K562 (cell line): Measurements from ENCODE around the gene FKBP2. TPM values are rescaled to one million over a fixed set of nuclear protein-coding genes. Genes with fewer than 3 reads are reported as not detected.

Experiments used
- RBBP5 ChIP-seq: fragments of 200-600 bp; sonication (generic); IDR thresholded peaks from 2 replicates; pipeline ENCODE4 v1.6.1; 2012; ENCODE audit warnings: borderline replicate concordance, mild to moderate bottlenecking, low read length, control low read depth, inconsistent platforms; ENCODE audit not compliant: insufficient read depth, poor library complexity, severe bottlenecking
- ZBTB40 ChIP-seq, 2 experiments: fragments of 450-650 bp in 1 of 2; sonication (generic) in 1 of 2; formaldehyde crosslinking in 1 of 2; IDR thresholded peaks; 2 replicates each; pipeline versions ENCODE4 v1.7.1 to v1.9.0; 2016 to 2022; ENCODE audit warnings: inconsistent platforms in 1 of 2, mild to moderate bottlenecking in 1 of 2, missing genetic modification reagents in 1 of 2
- ZSCAN29 ChIP-seq: fragments of 450-650 bp; IDR thresholded peaks from 2 replicates; pipeline ENCODE4 v1.6.1; 2017
- polyA plus RNA-seq, 8 experiments: library from polyadenylated mRNA; depleted of rRNA in 4 of 8; stranded (reverse) in 5 of 8; unstranded in 3 of 8; fragments of >200 nt; fragmentation: Nextera tagmentation in 2 of 8; fragmentation: Illumina TruSeq in 1 of 8; extraction: Ambion mirVana in 2 of 8; extraction: Trizol in 1 of 8; gene quantifications; 2 replicates each; pipeline versions ENCODE4 v1.2.1 to v1.2.3, GENCODE V29; 2011 to 2014; ENCODE audit warnings: inconsistent platforms in 1 of 8, missing spikeins in 1 of 8
- total RNA-seq, 7 experiments: library from RNA; depleted of rRNA in 6 of 7; stranded (reverse); fragments of >200 nt in 6 of 7; fragmentation: Illumina TruSeq in 2 of 7; extraction: Trizol in 2 of 7; gene quantifications; 2 replicates each; pipeline versions ENCODE4 v1.2.1 to v1.2.3, GENCODE V29; 2011 to 2021; ENCODE audit warnings: low replicate concordance in 1 of 7
- TF ChIP-seq, protein P1 (sequence below): fragments of 450-650 bp; IDR thresholded peaks from 2 replicates; pipeline ENCODE4 v1.6.1; 2018; ENCODE audit not compliant: partially characterized antibody
- TF ChIP-seq, protein P2 (sequence below): sonication (generic); IDR thresholded peaks from 2 replicates; pipeline ENCODE4 v1.6.1; 2016
- TF ChIP-seq, protein P3 (sequence below): sonication (generic); formaldehyde crosslinking; IDR thresholded peaks from 2 replicates; pipeline ENCODE4 v1.8.0; 2022; ENCODE audit warnings: mild to moderate bottlenecking, missing genetic modification reagents

Gene FKBP2
- total and polyA plus RNA-seq, 9 of the 15 experiments (the other 6 are each of a cell fraction or from before 2014, with no cell fraction given), result 3.5 to 151 (median 58.1) TPM

GRCh38 chr11:64241491-64242374, 838 bp downstream of the FKBP2 start (continued):
- TF ChIP-seq, protein P1, sequence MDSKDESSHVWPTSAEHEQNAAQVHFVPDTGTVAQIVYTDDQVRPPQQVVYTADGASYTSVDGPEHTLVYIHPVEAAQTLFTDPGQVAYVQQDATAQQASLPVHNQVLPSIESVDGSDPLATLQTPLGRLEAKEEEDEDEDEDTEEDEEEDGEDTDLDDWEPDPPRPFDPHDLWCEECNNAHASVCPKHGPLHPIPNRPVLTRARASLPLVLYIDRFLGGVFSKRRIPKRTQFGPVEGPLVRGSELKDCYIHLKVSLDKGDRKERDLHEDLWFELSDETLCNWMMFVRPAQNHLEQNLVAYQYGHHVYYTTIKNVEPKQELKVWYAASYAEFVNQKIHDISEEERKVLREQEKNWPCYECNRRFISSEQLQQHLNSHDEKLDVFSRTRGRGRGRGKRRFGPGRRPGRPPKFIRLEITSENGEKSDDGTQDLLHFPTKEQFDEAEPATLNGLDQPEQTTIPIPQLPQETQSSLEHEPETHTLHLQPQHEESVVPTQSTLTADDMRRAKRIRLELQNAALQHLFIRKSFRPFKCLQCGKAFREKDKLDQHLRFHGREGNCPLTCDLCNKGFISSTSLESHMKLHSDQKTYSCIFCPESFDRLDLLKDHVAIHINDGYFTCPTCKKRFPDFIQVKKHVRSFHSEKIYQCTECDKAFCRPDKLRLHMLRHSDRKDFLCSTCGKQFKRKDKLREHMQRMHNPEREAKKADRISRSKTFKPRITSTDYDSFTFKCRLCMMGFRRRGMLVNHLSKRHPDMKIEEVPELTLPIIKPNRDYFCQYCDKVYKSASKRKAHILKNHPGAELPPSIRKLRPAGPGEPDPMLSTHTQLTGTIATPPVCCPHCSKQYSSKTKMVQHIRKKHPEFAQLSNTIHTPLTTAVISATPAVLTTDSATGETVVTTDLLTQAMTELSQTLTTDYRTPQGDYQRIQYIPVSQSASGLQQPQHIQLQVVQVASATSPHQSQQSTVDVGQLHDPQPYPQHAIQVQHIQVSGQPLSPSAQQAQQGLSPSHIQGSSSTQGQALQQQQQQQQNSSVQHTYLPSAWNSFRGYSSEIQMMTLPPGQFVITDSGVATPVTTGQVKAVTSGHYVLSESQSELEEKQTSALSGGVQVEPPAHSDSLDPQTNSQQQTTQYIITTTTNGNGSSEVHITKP, result no peak
- TF ChIP-seq, protein P2, sequence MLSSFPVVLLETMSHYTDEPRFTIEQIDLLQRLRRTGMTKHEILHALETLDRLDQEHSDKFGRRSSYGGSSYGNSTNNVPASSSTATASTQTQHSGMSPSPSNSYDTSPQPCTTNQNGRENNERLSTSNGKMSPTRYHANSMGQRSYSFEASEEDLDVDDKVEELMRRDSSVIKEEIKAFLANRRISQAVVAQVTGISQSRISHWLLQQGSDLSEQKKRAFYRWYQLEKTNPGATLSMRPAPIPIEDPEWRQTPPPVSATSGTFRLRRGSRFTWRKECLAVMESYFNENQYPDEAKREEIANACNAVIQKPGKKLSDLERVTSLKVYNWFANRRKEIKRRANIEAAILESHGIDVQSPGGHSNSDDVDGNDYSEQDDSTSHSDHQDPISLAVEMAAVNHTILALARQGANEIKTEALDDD, result no peak
- TF ChIP-seq ZBTB40 (IDR thresholded peaks at IDR 0.05) (peak; percentile 76), ZBTB40 (CRISPR knock-in tag; IDR thresholded peaks at IDR 0.05) (no peak), ZSCAN29 (no peak), RBBP5 (peak; percentile 52)
- TF ChIP-seq, protein P3, sequence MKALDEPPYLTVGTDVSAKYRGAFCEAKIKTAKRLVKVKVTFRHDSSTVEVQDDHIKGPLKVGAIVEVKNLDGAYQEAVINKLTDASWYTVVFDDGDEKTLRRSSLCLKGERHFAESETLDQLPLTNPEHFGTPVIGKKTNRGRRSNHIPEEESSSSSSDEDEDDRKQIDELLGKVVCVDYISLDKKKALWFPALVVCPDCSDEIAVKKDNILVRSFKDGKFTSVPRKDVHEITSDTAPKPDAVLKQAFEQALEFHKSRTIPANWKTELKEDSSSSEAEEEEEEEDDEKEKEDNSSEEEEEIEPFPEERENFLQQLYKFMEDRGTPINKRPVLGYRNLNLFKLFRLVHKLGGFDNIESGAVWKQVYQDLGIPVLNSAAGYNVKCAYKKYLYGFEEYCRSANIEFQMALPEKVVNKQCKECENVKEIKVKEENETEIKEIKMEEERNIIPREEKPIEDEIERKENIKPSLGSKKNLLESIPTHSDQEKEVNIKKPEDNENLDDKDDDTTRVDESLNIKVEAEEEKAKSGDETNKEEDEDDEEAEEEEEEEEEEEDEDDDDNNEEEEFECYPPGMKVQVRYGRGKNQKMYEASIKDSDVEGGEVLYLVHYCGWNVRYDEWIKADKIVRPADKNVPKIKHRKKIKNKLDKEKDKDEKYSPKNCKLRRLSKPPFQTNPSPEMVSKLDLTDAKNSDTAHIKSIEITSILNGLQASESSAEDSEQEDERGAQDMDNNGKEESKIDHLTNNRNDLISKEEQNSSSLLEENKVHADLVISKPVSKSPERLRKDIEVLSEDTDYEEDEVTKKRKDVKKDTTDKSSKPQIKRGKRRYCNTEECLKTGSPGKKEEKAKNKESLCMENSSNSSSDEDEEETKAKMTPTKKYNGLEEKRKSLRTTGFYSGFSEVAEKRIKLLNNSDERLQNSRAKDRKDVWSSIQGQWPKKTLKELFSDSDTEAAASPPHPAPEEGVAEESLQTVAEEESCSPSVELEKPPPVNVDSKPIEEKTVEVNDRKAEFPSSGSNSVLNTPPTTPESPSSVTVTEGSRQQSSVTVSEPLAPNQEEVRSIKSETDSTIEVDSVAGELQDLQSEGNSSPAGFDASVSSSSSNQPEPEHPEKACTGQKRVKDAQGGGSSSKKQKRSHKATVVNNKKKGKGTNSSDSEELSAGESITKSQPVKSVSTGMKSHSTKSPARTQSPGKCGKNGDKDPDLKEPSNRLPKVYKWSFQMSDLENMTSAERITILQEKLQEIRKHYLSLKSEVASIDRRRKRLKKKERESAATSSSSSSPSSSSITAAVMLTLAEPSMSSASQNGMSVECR (CRISPR knock-in tag), result peak; percentile 89; the same call in 1 of the 2 replicates
